Hepatocyte (in vitro differentiated cells): Measurements from ENCODE around the gene OSBP. TPM values are rescaled to one million over a fixed set of nuclear protein-coding genes. Genes with fewer than 3 reads are reported as not detected.

ENCODE experiments used
- DNase-seq: peaks from one replicate; pipeline ENCODE4 v3.0.0-alpha.2; 2016; ENCODE audit warnings: low spot score
- H2AFZ ChIP-seq: fragments of 200-600 bp; sonication (generic); 2 replicates; pipeline ENCODE4 v1.6.0; 2016; ENCODE audit warnings: antibody characterized with exemption, mild to moderate bottlenecking
- H3K27ac ChIP-seq: fragments of 200-600 bp; sonication (generic); 2 replicates; pipeline ENCODE4 v1.5.1; 2016; ENCODE audit warnings: mild to moderate bottlenecking
- H3K27me3 ChIP-seq: fragments of 200-600 bp; sonication (generic); 2 replicates; pipeline ENCODE4 v1.6.1; 2016
- H3K36me3 ChIP-seq: fragments of 200-600 bp; sonication (generic); replicated peaks from 2 replicates; pipeline ENCODE4 v1.5.1; 2016; ENCODE audit warnings: low read depth; ENCODE audit not compliant: insufficient read depth
- H3K4me1 ChIP-seq: fragments of 200-600 bp; sonication (generic); 2 replicates; pipeline ENCODE4 v1.5.1; 2016; ENCODE audit warnings: mild to moderate bottlenecking, moderate library complexity; ENCODE audit not compliant: insufficient read depth
- H3K4me2 ChIP-seq: fragments of 200-600 bp; sonication (generic); 2 replicates; pipeline ENCODE4 v1.6.0; 2016
- H3K4me3 ChIP-seq: fragments of 200-600 bp; sonication (generic); 2 replicates; pipeline ENCODE4 v1.5.1; 2016; ENCODE audit warnings: mild to moderate bottlenecking
- H3K79me2 ChIP-seq: fragments of 200-600 bp; sonication (generic); 2 replicates; pipeline ENCODE4 v1.6.0; 2017; ENCODE audit warnings: mild to moderate bottlenecking
- H3K9me2 ChIP-seq: fragments of 200-600 bp; sonication (generic); replicated peaks from 2 replicates; pipeline ENCODE4 v1.6.0; 2017; ENCODE audit warnings: mild to moderate bottlenecking; ENCODE audit not compliant: insufficient read depth
- H3K9me3 ChIP-seq: fragments of 200-600 bp; sonication (generic); 2 replicates; pipeline ENCODE4 v1.5.1; 2016; ENCODE audit warnings: low read depth, mild to moderate bottlenecking
- H4K20me1 ChIP-seq: fragments of 200-600 bp; sonication (generic); 2 replicates; pipeline ENCODE4 v1.6.0; 2016; ENCODE audit warnings: mild to moderate bottlenecking; ENCODE audit not compliant: insufficient read depth, poor library complexity, severe bottlenecking
- CTCF ChIP-seq: fragments of 200-600 bp; sonication (generic); IDR thresholded peaks from 2 replicates; pipeline ENCODE4 v1.5.1; 2016; ENCODE audit warnings: antibody characterized with exemption, mild to moderate bottlenecking; ENCODE audit not compliant: poor library complexity
- EZH2 ChIP-seq: fragments of 200-600 bp; sonication (generic); IDR thresholded peaks from 2 replicates; pipeline ENCODE4 v1.6.1; 2016; ENCODE audit warnings: antibody characterized with exemption, mild to moderate bottlenecking, borderline replicate concordance
- EZH2phosphoT487 ChIP-seq: fragments of 200-600 bp; sonication (generic); IDR thresholded peaks from one replicate; pipeline ENCODE4 v1.6.1; 2018; ENCODE audit warnings: antibody characterized with exemption, mild to moderate bottlenecking, low read depth, moderate library complexity; ENCODE audit not compliant: unreplicated experiment, severe bottlenecking
- WGBS: methylation state at CpG from one replicate; pipeline ENCODE4 v1.1.6; 2016; ENCODE audit warnings: low lambda C conversion rate; ENCODE audit errors: missing lambda C conversion rate; 5-methylcytosine and 5-hydroxymethylcytosine counted together
- polyA plus RNA-seq: library from polyadenylated mRNA; unstranded; fragments of >200 nt; fragmentation: Nextera tagmentation; extraction: Ambion mirVana; gene quantifications from 2 replicates; pipeline ENCODE4 v1.2.1, GENCODE V29; 2016
- total RNA-seq: library from RNA; depleted of rRNA; stranded (reverse); fragments of >200 nt; gene quantifications from 2 replicates; pipeline ENCODE4 v1.2.3, GENCODE V29; 2014

The OSBP gene
- total and polyA plus RNA-seq, 2 experiments from 2014 or later = 28.6 to 43.8 TPM

DNA sequence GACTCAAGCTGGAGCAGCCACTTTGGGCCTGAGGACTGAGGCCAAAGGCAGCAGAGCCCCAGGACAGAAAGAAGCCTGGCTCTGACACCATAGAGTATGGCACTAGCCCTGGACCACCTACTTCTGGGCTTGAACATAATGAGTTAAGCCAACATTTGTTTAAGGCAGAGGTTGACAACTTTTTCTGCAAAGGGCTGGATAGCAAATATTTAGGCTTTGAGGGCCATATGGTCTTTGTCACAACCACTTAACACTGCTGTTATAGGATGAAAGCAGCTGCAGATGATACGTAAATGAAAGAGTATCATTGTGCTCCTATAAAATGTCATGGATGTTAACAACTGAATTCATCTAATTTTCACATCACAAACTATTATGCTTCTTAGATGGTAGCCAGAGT is 16.6 kb downstream of the OSBP start:
- no peak overlapping the region for H3K4me2 ChIP-seq
- TF ChIP-seq EZH2 = no peak
- TF ChIP-seq CTCF = no peak
- TF ChIP-seq EZH2phosphoT487 = no peak
- H2AFZ ChIP-seq = no peak overlapping the region
- H3K9me2 ChIP-seq = no peaks in the 10 kb centered on the region
- peaks cover 5% of the 10 kb centered on the region for H3K36me3 ChIP-seq
- H3K4me1 ChIP-seq = no peaks in the 10 kb centered on the region
- DNase-seq = no peak
- no peak overlapping the region for H3K4me3 ChIP-seq
- H3K27ac ChIP-seq = no peak overlapping the region
- WGBS = 55% methylated on average over 1 of the region's 1 CpG
- no peaks in the 10 kb centered on the region for H3K27me3 ChIP-seq
- peaks cover 16% of the 10 kb centered on the region for H3K79me2 ChIP-seq
- peaks cover 9% of the 10 kb centered on the region for H4K20me1 ChIP-seq
- H3K9me3 ChIP-seq = no peaks in the 10 kb centered on the region

GRCh38 chr11:59584294-59584693 is 31.3 kb downstream of the OSBP start:
- H3K9me3 ChIP-seq = no peaks in the 10 kb centered on the region
- 100% methylated on average over 2 of the region's 2 CpGs for WGBS

DNA sequence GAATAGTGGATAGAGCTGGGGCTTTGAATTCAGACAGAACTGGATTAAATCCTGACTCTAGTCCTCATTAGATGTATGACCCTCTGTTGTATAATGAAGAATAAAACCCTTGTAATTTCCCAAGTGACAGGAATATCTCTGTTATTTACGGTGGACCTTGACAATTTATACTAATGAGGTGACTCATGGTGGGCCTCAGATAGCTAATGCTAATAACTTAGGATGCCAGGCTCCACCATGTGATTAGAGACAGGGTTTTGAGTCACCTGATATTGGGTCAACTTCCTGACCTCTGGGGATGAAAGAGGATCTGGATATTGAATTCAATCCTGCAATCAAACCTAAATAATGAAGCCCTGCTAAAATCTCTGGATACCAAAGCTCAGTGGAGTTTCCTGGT is 33.6 kb downstream of the OSBP start:
- no peak for DNase-seq
- peak overlapping the region; percentile 20 for H3K27ac ChIP-seq

More at GRCh38 chr11:59584294-59584693, 31.3 kb downstream of the OSBP start:
- Histone ChIP-seq H3K27ac (no peak overlapping the region), H3K4me3 (no peak overlapping the region), H3K4me2 (no peak overlapping the region), H3K27me3 (no peaks in the 10 kb centered on the region), H4K20me1 (no peaks in the 10 kb centered on the region), H3K4me1 (no peaks in the 10 kb centered on the region), H3K36me3 (peaks cover 6% of the 10 kb centered on the region), H3K79me2 (peaks cover 2% of the 10 kb centered on the region), H2AFZ (no peak overlapping the region), H3K9me2 (no peaks in the 10 kb centered on the region)
- DNase-seq = no peak
- no peak for TF ChIP-seq EZH2phosphoT487

DNA sequence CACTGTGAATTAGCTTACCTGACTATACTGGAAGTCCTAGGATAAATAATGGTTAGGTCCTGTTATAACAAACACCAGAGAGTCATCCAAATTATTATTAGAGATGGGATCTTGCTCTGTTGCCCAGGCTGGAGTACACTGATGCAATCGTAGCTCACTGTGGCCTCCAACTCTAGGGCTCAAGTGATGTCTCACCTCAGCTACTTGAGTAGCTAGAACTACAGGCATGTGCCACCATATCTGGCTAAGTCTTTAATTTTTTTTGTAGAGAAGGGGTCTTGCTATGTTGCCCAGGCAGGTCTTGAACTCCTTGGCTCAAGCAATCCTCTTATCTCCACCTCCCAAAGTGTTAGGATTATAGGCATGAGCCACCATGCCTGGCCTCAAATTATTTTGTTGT is 37.2 kb downstream of the OSBP start:
- no peak overlapping the region for H3K4me2 ChIP-seq
- WGBS = 100% methylated on average over 1 of the region's 1 CpG
- H3K79me2 ChIP-seq = peaks cover 2% of the 10 kb centered on the region
- TF ChIP-seq CTCF (no peak), EZH2phosphoT487 (no peak), EZH2 (no peak)
- H3K4me3 ChIP-seq = no peak overlapping the region
- no peaks in the 10 kb centered on the region for H3K4me1 ChIP-seq
- peaks cover 9% of the 10 kb centered on the region for H3K36me3 ChIP-seq
- no peak overlapping the region for H2AFZ ChIP-seq
- no peaks in the 10 kb centered on the region for H3K9me3 ChIP-seq
- no peak for DNase-seq
- H4K20me1 ChIP-seq = no peaks in the 10 kb centered on the region
- no peaks in the 10 kb centered on the region for H3K9me2 ChIP-seq
- H3K27ac ChIP-seq = no peak overlapping the region
- H3K27me3 ChIP-seq = no peaks in the 10 kb centered on the region

More for the DNA sequence above, 33.6 kb downstream of the OSBP start:
- Histone ChIP-seq H3K36me3 (peaks cover 6% of the 10 kb centered on the region), H3K27me3 (no peaks in the 10 kb centered on the region), H3K4me3 (no peak overlapping the region), H3K4me1 (no peaks in the 10 kb centered on the region), H3K9me3 (no peaks in the 10 kb centered on the region), H3K4me2 (no peak overlapping the region), H3K79me2 (peaks cover 2% of the 10 kb centered on the region), H3K9me2 (no peaks in the 10 kb centered on the region), H4K20me1 (no peaks in the 10 kb centered on the region), H2AFZ (no peak overlapping the region)
- TF ChIP-seq EZH2phosphoT487 (no peak), CTCF (no peak)
- 55% methylated on average over 1 of the region's 1 CpG for WGBS
